CD1c-positive myeloid dendritic cell (primary cell): ENCODE measurements around the gene EPHA10.

Source experiments
- DNase-seq: peaks from one replicate; pipeline ENCODE4 v3.0.0-alpha.2; 2016; ENCODE audit errors: extremely low spot score

Gene EPHA10

GRCh38 chr1:37734629-37735591, 30.0 kb downstream of the EPHA10 start:
- DNase-seq: no peak

- DNase-seq: no peak
Observed at GRCh38 chr1:37732111-37732780, 32.7 kb downstream of the EPHA10 start.

GRCh38 chr1:37731312-37732019, 33.5 kb downstream of the EPHA10 start:
- no peak for DNase-seq

- DNase-seq: peak; percentile 21
Observed at GRCh38 chr1:37730376-37730775, 34.5 kb downstream of the EPHA10 start.

- no peak for DNase-seq
Observed at GRCh38 chr1:37728416-37728815, 36.5 kb downstream of the EPHA10 start.

GRCh38 chr1:37726751-37727585, 38.0 kb downstream of the EPHA10 start:
- DNase-seq: no peak

- DNase-seq: no peak
Observed at GRCh38 chr1:37725851-37726613, 38.9 kb downstream of the EPHA10 start.

GRCh38 chr1:37724575-37724974, 40.3 kb downstream of the EPHA10 start:
- DNase-seq: no peak

- DNase-seq: no peak
Observed at GRCh38 chr1:37723390-37724078, 41.4 kb downstream of the EPHA10 start.

GRCh38 chr1:37723072-37723389, 41.9 kb downstream of the EPHA10 start:
- no peak for DNase-seq

- no peak for DNase-seq
Observed at GRCh38 chr1:37722181-37723071, 42.5 kb downstream of the EPHA10 start.

GRCh38 chr1:37721565-37721964, 43.4 kb downstream of the EPHA10 start:
- DNase-seq: no peak

GRCh38 chr1:37720231-37721130, 44.4 kb downstream of the EPHA10 start:
- no peak for DNase-seq

- DNase-seq: no peak
Observed at GRCh38 chr1:37719572-37720195, 45.2 kb downstream of the EPHA10 start.

- no peak for DNase-seq
Observed at GRCh38 chr1:37718901-37719571, 45.9 kb downstream of the EPHA10 start.

- no peak for DNase-seq
Observed at GRCh38 chr1:37718181-37718900, 46.6 kb downstream of the EPHA10 start.
